Cerebellar nuclear complex (tissue), 1 donor: ENCODE results near the gene AIP.

Source experiments
- DNase-seq, 2 experiments: peaks; one replicate each; lab custom pipeline; 2025; lab: John Stamatoyannopoulos, UW

Gene AIP

DNA sequence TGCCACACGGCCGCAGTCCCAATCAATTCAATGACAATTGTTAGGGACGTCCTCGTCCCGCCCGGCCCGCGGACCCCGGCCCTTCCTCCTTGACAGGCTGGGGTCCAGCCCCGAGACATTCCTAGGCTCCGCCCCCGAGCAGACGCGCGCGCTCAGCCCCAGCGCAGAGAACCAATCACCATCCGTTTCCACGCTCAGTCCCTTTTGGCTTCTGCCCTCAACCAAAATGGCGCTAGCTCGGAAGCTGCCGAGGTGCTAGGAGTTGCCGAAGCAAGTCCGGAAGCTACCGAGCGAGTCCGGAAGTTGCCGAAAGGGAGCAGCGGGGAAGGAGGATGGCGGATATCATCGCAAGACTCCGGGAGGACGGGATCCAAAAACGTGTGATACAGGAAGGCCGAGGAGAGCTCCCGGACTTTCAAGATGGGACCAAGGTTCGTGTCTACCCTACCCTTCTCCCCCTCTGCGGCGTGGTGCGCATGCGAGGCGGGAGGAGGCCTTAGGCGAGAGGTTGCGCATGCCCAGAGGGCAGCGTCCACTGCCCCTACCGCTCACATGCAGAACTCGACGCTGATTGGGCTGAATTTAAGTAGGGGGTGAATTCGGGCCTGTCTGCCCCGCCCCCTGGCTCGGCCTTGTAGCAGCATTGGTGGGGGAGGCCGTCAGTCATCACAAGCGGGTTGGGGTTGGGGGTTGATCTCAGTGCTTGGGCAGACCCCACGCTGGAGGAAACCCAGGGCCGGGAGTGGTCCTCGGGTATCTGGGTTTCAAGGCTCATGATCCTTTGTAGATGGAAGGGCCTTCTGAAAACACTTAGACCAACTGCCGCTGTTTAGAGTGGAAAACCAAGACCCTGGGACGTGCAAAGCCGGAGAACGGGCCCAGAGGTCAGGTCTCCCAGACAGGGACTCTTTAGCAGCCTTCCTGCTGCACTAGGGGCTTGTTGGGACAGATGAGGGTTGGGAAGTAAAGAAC, at the start of gene AIP:
AIP (plus strand) TSS at position 200 of the 972 bp plus-strand sequence; CDS start at position 333, 133 bp downstream.
- peak; percentile 81 to 92 for DNase-seq

DNA sequence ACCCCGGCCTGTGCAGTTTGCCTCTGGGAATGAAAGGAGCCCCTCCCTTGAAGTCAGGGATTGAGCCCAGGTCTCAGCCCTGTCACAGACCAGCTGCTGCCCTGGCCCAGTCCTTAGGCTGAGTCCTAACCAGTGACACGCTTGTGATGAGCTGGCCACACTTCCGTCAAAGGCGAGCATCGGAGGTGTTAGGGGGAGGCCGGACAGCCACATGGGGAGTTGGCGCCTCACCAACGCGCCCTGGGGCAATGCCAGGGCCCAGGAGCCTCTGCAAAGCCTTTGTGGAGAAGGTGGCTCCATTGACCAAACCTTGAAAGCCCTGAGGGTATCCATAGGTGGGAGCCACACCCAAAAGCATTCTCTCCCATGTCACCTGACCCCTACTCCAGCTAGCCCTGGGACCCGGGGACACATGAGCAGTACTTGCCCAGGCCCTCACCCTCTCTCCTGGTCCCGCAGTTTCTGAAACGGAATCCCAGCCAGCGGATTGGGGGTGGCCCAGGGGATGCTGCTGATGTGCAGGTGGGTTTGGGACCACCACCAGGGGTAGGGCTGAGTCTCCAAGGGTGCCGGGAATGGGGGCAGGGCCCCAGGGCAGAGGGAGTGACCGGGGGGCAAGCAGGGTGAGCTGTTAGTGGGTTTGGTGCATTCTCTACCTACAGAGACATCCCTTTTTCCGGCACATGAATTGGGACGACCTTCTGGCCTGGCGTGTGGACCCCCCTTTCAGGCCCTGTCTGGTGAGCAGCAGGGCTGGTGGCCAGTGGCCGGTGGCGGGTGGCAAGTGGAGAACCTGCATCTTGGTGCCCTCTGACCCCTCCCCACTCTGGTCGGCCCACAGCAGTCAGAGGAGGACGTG, 49.1 kb upstream of the AIP start:
- no peak for DNase-seq

DNA sequence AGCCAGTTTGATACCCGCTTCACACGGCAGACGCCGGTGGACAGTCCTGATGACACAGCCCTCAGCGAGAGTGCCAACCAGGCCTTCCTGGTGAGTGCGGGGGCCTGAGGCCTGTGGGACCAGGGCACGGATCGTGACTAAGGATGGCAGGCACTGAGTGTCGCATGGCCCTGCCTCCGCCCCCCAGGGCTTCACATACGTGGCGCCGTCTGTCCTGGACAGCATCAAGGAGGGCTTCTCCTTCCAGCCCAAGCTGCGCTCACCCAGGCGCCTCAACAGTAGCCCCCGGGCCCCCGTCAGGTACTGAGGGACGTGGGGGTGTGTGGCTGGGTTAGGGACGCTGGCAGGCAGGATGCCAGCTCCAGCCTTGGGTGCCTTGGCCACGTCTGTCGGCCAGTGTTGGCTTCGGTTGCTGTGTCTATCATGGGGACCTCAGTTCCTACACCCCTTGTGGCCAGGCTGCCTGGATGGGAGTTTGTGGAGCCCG, 48.4 kb upstream of the AIP start:
- no peak for DNase-seq

DNA sequence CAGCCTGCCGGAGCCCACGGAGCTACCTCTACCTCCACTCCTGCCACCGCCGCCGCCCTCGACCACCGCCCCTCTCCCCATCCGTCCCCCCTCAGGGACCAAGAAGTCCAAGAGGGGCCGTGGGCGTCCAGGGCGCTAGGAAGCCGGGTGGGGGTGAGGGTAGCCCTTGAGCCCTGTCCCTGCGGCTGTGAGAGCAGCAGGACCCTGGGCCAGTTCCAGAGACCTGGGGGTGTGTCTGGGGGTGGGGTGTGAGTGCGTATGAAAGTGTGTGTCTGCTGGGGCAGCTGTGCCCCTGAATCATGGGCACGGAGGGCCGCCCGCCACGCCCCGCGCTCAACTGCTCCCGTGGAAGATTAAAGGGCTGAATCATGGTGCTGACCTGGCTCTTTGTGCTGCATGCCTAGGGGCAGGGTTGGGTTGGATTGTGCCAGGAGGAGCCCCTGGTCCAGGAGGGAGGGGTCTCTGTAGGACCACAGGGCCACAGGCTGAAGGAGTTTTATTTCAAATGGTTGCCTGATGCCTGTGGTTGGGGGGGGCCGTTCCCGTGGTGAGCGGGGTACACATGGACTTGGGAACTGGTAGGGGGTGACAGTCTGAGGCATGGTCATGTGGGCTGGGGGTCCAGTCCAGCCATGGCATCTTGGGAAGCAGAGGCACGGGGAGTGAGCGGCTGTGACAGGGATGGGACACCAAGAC, 47.6 kb upstream of the AIP start:
- DNase-seq = no peak

GRCh38 chr11:67435727-67436458, 46.9 kb upstream of the AIP start:
- DNase-seq = no peak

DNA sequence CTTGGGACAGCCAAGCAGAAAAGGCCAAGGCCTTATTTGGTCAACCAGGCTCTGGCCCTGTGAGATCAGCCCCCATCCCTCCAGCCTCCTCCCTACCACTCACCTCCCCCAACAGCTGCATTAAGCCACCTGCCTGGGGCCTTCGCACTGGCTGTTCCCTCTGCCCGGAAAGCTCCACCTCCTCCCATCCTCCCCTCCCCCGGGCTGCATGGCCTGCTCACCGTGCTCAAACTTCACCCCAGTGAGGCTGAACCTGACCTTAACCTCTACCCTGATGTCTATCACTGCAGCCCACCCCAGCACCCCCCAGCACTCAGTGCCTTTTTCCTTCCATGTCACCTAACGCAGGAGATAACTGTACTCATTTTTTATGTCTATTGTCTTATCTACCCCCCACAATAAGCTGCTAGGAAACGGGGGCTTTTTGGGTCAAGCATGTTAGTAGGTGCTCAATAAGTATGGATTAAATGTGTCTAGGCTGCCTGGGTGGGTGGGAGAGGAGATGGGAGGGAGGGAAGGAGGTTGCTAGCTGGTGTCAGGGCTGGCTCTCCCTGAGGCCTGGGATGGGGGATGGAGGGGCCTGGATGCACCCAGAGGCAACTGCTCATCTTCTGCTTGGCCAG, 46.3 kb upstream of the AIP start:
- DNase-seq = no peak

DNA sequence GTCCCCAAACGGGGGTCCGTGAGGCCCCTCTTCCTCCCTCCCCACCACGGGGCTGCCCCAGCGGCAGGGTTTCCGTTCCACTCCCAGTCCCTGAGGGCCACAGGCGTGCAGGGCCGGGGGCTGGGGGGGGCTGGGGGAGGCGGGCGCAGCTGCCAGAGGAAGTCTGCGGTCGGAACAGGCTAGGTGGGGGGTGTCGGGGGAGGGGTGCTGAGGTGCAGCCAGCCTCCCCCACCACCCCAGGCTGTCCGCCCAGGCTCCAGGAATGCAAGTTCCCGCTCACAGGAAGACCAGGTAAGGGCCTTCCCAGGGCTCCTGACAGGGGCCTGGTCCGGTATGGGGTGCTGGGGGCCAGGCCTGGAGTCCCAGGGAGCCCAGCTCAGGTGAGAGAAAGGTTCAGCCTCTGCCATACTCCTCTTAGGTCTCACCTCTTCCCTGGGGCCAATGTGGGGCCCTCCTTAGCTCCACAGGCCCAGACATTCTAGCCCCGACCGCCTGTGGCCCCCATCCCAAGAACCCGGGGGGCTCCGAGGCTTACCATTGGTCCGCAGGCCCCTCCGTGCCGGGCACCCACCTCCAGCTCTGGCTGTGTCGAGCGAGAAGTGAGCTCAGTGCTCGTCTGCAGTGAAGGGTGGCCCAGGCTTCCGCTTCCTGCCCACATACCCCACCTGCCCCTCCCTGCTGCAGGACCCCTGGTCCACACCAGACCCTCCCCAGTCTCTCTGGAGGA, 45.6 kb upstream of the AIP start, which contains the start of gene PTPRCAP:
PTPRCAP (minus strand) TSS at position 601 of the 727 bp plus-strand sequence; CDS start at position 538, 63 bp downstream.
- DNase-seq = no peak

DNA sequence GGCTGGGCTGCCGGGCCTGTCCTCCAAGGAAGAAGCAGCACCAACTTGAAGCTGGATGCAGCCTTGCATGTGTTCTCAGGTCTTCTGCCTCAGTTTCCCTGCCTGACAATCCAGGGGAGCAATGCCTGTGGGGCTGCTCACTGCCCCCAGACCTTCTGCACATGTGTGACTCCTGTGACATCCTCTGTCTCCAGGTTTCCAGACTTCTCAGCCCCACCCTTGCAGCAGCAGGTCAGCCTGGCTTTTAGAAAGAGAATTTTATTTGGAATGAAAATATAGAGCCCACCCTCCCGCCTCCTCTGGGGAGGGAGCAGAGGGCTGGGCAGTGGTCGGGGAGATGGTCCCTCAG, 45.0 kb upstream of the AIP start:
- no peak for DNase-seq

DNA sequence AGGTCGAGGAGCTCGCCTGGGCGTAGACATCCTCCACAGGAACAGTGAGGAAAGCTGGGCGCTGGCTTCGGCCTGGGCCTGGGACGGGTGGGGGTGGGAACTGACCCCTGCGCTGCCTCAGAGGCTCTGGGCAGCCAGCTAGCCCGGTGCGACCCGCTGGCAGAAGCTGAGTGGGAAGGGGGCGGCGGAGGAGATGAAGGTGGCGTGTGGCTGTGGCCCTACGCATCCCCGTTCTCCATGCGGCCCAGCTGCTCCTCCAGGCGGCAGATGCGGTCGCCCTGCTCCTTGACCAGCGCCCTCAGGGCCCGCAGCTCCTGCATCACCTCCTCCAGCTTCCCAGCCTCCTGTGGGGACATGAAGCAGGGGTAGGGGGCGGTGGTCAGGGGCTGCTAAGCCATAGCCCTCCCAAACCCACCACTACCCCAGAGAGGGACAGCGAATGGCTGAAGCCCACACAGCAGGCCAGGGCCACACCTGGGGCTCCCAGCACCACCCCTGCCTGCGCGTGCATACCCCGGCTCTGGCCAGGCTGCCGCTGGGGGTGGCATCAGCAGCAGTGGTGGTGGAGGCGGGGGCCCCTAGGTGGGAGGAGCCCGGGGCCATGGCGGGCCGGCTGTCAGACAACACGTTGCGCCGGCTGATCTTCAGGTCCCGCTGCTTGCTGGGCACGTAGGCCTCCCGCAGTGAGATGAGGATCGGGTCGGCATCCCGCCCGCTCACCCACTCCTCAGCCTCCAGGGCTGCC, 44.5 kb upstream of the AIP start:
- no peak for DNase-seq

GRCh38 chr11:67439321-67440228, 43.3 kb upstream of the AIP start:
- DNase-seq = no peak

GRCh38 chr11:67440229-67441097, 42.4 kb upstream of the AIP start:
- DNase-seq = no peak

DNA sequence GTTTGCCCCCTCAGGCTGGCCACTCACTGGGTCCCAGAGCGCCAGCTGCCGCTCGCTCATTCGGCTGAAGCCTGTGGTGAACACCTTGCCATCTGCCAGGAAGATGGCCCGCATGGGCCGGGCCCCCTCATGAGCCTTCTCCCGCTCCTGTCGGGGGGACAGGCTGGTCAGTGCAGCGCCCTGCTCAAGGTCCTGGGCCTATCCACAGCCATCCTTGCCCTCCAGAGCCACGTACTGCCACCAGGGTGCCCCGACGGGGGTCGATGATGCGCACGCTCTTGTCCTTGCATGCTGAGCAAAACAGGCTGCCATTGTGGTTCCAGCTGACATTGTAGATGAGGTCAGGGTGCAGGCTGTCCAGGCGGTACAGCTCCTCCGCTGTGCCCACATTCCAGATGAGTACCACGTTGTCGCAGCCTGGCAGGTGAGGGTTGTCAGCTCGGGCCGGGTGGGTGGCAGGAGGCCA, 41.7 kb upstream of the AIP start:
- DNase-seq = no peak

DNA sequence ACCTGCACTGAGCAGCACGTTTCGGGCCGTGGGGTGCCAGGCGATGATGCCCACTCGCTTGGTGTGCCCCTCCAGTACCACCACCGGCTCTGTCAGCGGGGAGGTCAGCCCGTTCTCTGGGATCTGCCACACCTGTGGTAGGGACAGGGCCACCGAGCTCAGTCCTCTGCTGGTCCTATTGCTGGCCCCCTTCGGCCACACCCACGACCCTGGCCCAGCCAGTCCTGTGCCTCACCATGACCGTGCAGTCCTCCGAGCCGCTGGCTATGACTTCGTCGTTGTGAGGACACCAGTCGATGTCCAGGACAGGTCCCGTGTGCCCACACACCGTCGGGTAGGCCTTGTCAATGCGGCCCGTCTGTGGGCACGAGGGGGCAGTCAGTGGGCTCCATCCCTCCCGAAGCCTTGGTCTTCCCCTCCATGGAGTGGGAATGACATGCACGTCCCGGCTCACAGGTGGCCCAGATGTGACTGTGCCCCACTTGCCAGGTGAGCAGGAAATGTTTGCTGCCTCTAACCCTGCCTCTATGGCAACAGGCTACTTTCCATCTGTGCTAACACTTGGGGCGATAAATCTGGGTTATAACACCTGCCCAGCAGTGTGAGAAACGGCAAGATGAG, 41.0 kb upstream of the AIP start:
- DNase-seq = no peak

DNA sequence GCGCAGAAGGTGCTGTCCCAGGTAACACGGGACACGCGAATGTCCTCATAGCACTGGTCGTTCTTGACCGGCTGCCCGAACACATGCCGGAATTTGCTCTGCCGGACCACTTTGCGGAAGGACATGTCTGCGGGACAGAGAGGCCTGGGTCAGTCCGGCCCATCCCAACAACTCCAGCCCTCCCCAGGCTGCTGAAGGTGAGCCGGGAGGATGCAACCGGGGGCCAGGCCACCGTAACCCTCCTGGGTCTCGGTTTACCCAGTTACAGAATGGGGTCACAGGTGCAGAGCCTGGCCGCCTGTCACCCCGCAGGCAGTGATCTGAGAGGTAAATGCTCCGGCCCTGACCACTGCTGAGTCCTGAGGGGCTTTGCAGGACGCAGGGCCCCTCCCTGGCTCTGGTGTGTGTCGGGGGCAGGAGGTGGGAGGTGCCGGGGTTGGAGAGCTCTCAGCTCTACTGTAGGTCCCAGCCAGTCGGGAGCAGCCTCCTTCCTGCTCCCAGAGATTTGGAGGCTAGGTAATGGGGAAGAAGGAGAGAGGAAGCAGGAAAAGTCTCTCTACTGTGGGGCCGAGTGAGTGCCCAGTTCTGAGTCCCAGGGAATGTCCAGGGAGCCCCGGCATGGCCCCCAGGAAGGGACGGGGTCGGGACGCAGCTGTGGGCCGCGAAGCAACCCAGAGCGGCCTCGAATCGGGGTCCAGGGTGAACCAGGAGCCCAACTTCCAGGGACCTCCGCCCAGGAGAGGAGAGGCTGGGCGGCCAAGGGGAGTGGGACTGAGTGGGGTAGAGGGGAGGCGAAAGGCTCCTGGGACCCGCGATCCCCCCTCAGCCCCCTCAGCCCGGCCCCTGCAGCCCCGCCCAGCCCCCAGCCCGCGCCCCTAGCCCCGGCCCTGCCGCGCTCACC, 40.1 kb upstream of the AIP start:
- no peak for DNase-seq

- DNase-seq = no peak
These were observed 37.3 kb upstream of the AIP start for GRCh38 chr11:67445515-67445914.

- no peak for DNase-seq
These were observed 34.6 kb upstream of the AIP start for GRCh38 chr11:67448220-67448609.
